ENCODE measurements around the gene SLA2. TPM values are rescaled to one million over a fixed set of nuclear protein-coding genes. Genes with fewer than 3 reads are reported as not detected.

The SLA2 gene
- total RNA-seq, 4 donors from 2014 or later, result 2.8 to 5.0 (median 3.6) TPM

- DNase-seq, result no peak
- peaks cover 0 to 35% (median 0%) of the 10 kb centered on the region in 3 donors for H3K36me3 ChIP-seq
- H3K27ac ChIP-seq, result no peak overlapping the region
- H3K4me3 ChIP-seq, result no peak overlapping the region
- H3K9me3 ChIP-seq, result no peaks in the 10 kb centered on the region
- H3K27me3 ChIP-seq, result no peaks in the 10 kb centered on the region
- no peaks in the 10 kb centered on the region for H3K4me1 ChIP-seq
- no peak for TF ChIP-seq CTCF (IDR thresholded peaks at IDR 0.05)
- TF ChIP-seq POLR2A (IDR thresholded peaks at IDR 0.05), result no peak
Observed at GRCh38 chr20:36655004-36655403, 9.0 kb upstream of the SLA2 start.

- Histone ChIP-seq H3K36me3 (peaks cover 0 to 30% (median 0%) of the 10 kb centered on the region in 3 donors), H3K4me1 (no peaks in the 10 kb centered on the region)
Observed at GRCh38 chr20:36654506-36654905, 8.5 kb upstream of the SLA2 start.

GRCh38 chr20:36653456-36653855 is 7.5 kb upstream of the SLA2 start:
- TF ChIP-seq CTCF (IDR thresholded peaks at IDR 0.05) (no peak), POLR2A (IDR thresholded peaks at IDR 0.05) (no peak)
- Histone ChIP-seq H3K36me3 (peaks cover 0 to 24% (median 0%) of the 10 kb centered on the region in 3 donors), H3K9me3 (no peaks in the 10 kb centered on the region), H3K4me1 (no peaks in the 10 kb centered on the region), H3K4me3 (no peak overlapping the region), H3K27me3 (no peaks in the 10 kb centered on the region), H3K27ac (no peak overlapping the region)
- no peak for DNase-seq

More at GRCh38 chr20:36654506-36654905, 8.5 kb upstream of the SLA2 start:
- Histone ChIP-seq H3K27me3 (no peaks in the 10 kb centered on the region), H3K27ac (no peak overlapping the region), H3K9me3 (no peaks in the 10 kb centered on the region), H3K4me3 (no peak overlapping the region)
- no peak for DNase-seq
- TF ChIP-seq POLR2A (IDR thresholded peaks at IDR 0.05) (no peak), CTCF (IDR thresholded peaks at IDR 0.05) (no peak)

GRCh38 chr20:36647196-36648121 is 1.5 kb upstream of the SLA2 start:
- H3K27ac ChIP-seq, result no peak overlapping the region
- H3K27me3 ChIP-seq, result no peaks in the 10 kb centered on the region
- no peaks in the 10 kb centered on the region for H3K9me3 ChIP-seq
- peaks cover 0 to 6% (median 0%) of the 10 kb centered on the region in 3 donors for H3K36me3 ChIP-seq
- no peak overlapping the region for H3K4me3 ChIP-seq
- no peak for DNase-seq
- TF ChIP-seq POLR2A (IDR thresholded peaks at IDR 0.05), result no peak
- no peak for TF ChIP-seq CTCF (IDR thresholded peaks at IDR 0.05)
- peaks cover 0 to 11% (median 0%) of the 10 kb centered on the region in 4 donors for H3K4me1 ChIP-seq

GRCh38 chr20:36646678-36647077 is 682 bp upstream of the SLA2 start:
- Histone ChIP-seq H3K9me3 (no peaks in the 10 kb centered on the region), H3K36me3 (no peaks in the 10 kb centered on the region), H3K4me1 (peaks cover 0 to 11% (median 0%) of the 10 kb centered on the region in 4 donors), H3K27me3 (no peaks in the 10 kb centered on the region), H3K27ac (peak overlapping the region in 3 of 4 donors; percentile 69 to 81 (median 70)), H3K4me3 (no peak overlapping the region)
- no peak for DNase-seq
- no peak for TF ChIP-seq POLR2A (IDR thresholded peaks at IDR 0.05)
- no peak for TF ChIP-seq CTCF (IDR thresholded peaks at IDR 0.05)
